HCT116 (cell line): ENCODE data around the gene ZNF699.

Experiments
- POLR2A ChIP-seq: IDR thresholded peaks from 2 replicates; pipeline ENCODE4 v1.7.0; 2011; ENCODE audit warnings: borderline replicate concordance; ENCODE audit not compliant: insufficient read depth, insufficient read length; ENCODE audit errors: extremely low read depth
- SIN3A ChIP-seq: IDR thresholded peaks from 2 replicates; pipeline ENCODE4 v1.6.1; 2012; ENCODE audit warnings: low read depth
- TCF7L2 ChIP-seq: IDR thresholded peaks from 2 replicates; pipeline ENCODE4 v1.7.0; 2011; ENCODE audit warnings: borderline replicate concordance, inconsistent platforms; ENCODE audit not compliant: insufficient read depth, insufficient read length; ENCODE audit errors: extremely low read depth
- TF ChIP-seq, protein P1 (sequence below), 3 experiments: fragments of 200-600 bp in 1 of 3; sonication (generic) in 1 of 3; IDR thresholded peaks in 2 of 3; conservative IDR thresholded peaks in 1 of 3; 2 replicates each; pipeline ENCODE4 v1.5.1; 2012 to 2017; ENCODE audit warnings: low read depth in 2 of 3, low read length in 2 of 3, antibody characterized with exemption in 1 of 3, borderline replicate concordance in 1 of 3, control low read depth in 1 of 3, mild to moderate bottlenecking in 1 of 3, mixed read lengths in 1 of 3, mixed run types in 1 of 3, moderate library complexity in 1 of 3; ENCODE audit not compliant: insufficient read depth in 1 of 3

DNA sequence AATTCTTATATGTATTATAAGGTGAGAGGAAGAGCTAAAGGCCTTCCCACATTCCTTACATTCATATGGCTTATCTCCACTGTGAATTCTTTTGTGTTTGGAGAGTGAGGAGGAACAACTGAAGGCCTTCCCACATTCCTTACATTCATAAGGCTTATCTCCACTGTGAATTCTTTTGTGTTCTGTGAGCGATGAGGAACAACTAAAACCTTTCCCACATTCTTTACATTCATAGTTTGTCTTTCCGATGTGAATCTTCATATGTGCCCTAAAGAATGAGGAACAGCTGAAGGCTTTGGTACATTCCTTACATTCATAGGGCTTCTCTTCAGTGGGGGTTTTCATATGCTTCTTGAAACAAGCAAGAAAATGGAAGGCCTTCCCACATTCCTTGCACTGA is 13.3 kb downstream of the ZNF699 start:
- no peak for TF ChIP-seq SIN3A
- TF ChIP-seq, protein P1, sequence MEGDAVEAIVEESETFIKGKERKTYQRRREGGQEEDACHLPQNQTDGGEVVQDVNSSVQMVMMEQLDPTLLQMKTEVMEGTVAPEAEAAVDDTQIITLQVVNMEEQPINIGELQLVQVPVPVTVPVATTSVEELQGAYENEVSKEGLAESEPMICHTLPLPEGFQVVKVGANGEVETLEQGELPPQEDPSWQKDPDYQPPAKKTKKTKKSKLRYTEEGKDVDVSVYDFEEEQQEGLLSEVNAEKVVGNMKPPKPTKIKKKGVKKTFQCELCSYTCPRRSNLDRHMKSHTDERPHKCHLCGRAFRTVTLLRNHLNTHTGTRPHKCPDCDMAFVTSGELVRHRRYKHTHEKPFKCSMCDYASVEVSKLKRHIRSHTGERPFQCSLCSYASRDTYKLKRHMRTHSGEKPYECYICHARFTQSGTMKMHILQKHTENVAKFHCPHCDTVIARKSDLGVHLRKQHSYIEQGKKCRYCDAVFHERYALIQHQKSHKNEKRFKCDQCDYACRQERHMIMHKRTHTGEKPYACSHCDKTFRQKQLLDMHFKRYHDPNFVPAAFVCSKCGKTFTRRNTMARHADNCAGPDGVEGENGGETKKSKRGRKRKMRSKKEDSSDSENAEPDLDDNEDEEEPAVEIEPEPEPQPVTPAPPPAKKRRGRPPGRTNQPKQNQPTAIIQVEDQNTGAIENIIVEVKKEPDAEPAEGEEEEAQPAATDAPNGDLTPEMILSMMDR (IDR thresholded peaks at IDR 0.05 in 2 of 3, conservative IDR thresholded peaks at IDR 0.05 in 1 of 3; ENCODE audit: borderline replicate concordance in 1 of 3, insufficient read depth in 1 of 3, low read depth in 2 of 3, low read length in 2 of 3): no peak
- TF ChIP-seq TCF7L2: no peak
- TF ChIP-seq POLR2A: no peak
